ENCODE data around the gene PARD3.

DNA sequence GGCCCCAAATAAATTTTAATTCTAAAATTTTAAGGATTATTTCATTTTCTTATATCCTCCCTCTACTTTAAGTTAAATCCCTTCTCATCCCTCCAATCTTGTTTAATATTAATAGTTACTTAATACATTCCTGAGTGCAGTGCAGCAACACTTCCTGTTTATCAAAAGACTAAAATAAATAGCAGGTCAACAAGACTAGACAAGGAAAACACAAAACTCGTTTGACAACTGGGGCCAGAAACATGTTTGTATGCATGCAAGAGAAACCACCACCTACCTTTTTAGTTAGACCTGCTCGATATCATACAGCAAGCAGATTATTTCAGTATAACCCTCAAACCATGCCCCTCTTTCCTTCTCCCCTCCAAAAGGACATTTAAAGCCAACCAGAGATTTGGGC lies 95.8 kb downstream of the PARD3 start:
- TF ChIP-seq, protein P1, sequence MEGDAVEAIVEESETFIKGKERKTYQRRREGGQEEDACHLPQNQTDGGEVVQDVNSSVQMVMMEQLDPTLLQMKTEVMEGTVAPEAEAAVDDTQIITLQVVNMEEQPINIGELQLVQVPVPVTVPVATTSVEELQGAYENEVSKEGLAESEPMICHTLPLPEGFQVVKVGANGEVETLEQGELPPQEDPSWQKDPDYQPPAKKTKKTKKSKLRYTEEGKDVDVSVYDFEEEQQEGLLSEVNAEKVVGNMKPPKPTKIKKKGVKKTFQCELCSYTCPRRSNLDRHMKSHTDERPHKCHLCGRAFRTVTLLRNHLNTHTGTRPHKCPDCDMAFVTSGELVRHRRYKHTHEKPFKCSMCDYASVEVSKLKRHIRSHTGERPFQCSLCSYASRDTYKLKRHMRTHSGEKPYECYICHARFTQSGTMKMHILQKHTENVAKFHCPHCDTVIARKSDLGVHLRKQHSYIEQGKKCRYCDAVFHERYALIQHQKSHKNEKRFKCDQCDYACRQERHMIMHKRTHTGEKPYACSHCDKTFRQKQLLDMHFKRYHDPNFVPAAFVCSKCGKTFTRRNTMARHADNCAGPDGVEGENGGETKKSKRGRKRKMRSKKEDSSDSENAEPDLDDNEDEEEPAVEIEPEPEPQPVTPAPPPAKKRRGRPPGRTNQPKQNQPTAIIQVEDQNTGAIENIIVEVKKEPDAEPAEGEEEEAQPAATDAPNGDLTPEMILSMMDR (IDR thresholded peaks at IDR 0.05) = no peak
- TF ChIP-seq POLR2A (IDR thresholded peaks at IDR 0.05) = no peak
